OCI-LY3 (cell line): ENCODE results near the gene SH3BP2.

Experiments used
- CTCF ChIP-seq: fragments of 200-600, 300-600 bp; sonication (generic); IDR thresholded peaks from 2 replicates; pipeline ENCODE4 v1.5.1; 2014; ENCODE audit warnings: antibody characterized with exemption, low read length, low read depth
- EZH2phosphoT487 ChIP-seq: fragments of 200-600 bp; shearing (Covaris generic); IDR thresholded peaks from 2 replicates; pipeline ENCODE4 v1.6.1; 2018; ENCODE audit warnings: antibody characterized with exemption, mixed run types, low read depth

- no peak for TF ChIP-seq CTCF
- no peak for TF ChIP-seq EZH2phosphoT487
These were observed 9.1 kb upstream of the SH3BP2 start for GRCh38 chr4:2783790-2784189.
